Trophoblast cell (in vitro differentiated cells and primary cell): Measurements from ENCODE around the gene PLEKHG3.

Experiments
- DNase-seq, 2 donors: peaks; one replicate each; pipeline ENCODE4 v3.0.0-alpha.2; 2016
- H2AFZ ChIP-seq: 2 replicates; pipeline ENCODE4 v1.6.1; 2013; ENCODE audit warnings: low read length, moderate library complexity, mild to moderate bottlenecking; ENCODE audit not compliant: insufficient read depth, poor library complexity
- H2AK5ac ChIP-seq: 2 replicates; pipeline ENCODE4 v1.6.1; 2013; ENCODE audit warnings: mild to moderate bottlenecking, low read length
- H2BK120ac ChIP-seq: 2 replicates; pipeline ENCODE4 v1.6.1; 2013; ENCODE audit warnings: low read length, mild to moderate bottlenecking, moderate library complexity; ENCODE audit not compliant: insufficient read depth, poor library complexity
- H2BK12ac ChIP-seq: 2 replicates; pipeline ENCODE4 v1.6.1; 2013; ENCODE audit warnings: mild to moderate bottlenecking, low read length, moderate library complexity
- H2BK5ac ChIP-seq: 2 replicates; pipeline ENCODE4 v1.6.1; 2013; ENCODE audit warnings: low read length, low read depth, moderate library complexity, mild to moderate bottlenecking; ENCODE audit not compliant: poor library complexity
- H3K14ac ChIP-seq: 2 replicates; pipeline ENCODE4 v1.6.1; 2013; ENCODE audit warnings: mild to moderate bottlenecking, low read length
- H3K18ac ChIP-seq: 2 replicates; pipeline ENCODE4 v1.6.1; 2013; ENCODE audit warnings: mild to moderate bottlenecking, low read length
- H3K23ac ChIP-seq: 2 replicates; pipeline ENCODE4 v1.6.1; 2013; ENCODE audit warnings: low read length
- H3K27ac ChIP-seq: 2 replicates; pipeline ENCODE4 v1.5.1; 2013; ENCODE audit warnings: low read depth, mild to moderate bottlenecking, inconsistent platforms, low read length, moderate library complexity
- H3K27me3 ChIP-seq: 2 replicates; pipeline ENCODE4 v1.6.1; 2013; ENCODE audit warnings: inconsistent platforms, mild to moderate bottlenecking, low read length, moderate library complexity; ENCODE audit not compliant: insufficient read depth
- H3K36me3 ChIP-seq, 2 experiments: 1 replicate in 1 of 2; 2 replicates in 1 of 2; pipeline ENCODE4 v1.6.1; 2013; ENCODE audit warnings: low read length in 2 of 2, mild to moderate bottlenecking in 2 of 2, moderate library complexity in 1 of 2; ENCODE audit not compliant: insufficient read depth in 2 of 2, control insufficient read depth in 1 of 2
- H3K4ac ChIP-seq: 2 replicates; pipeline ENCODE4 v1.6.1; 2013; ENCODE audit warnings: low read depth, mild to moderate bottlenecking, low read length, moderate library complexity
- H3K4me1 ChIP-seq, 2 experiments: 1 replicate in 1 of 2; 2 replicates in 1 of 2; pipeline ENCODE4 v1.6.1; 2013; ENCODE audit warnings: low read length in 2 of 2, mild to moderate bottlenecking in 2 of 2, moderate library complexity in 1 of 2; ENCODE audit not compliant: insufficient read depth in 2 of 2, control insufficient read depth in 1 of 2
- H3K4me2 ChIP-seq: 2 replicates; pipeline ENCODE4 v1.6.1; 2013; ENCODE audit warnings: inconsistent platforms, mild to moderate bottlenecking, low read length, moderate library complexity
- H3K4me3 ChIP-seq: 2 replicates; pipeline ENCODE4 v1.5.1; 2013; ENCODE audit warnings: mild to moderate bottlenecking, low read depth, low read length, inconsistent platforms
- H3K79me1 ChIP-seq: one replicate; pipeline ENCODE4 v1.6.1; 2013; ENCODE audit warnings: low read length
- H3K79me2 ChIP-seq: 2 replicates; pipeline ENCODE4 v1.6.1; 2013; ENCODE audit warnings: low read length, mild to moderate bottlenecking; ENCODE audit not compliant: control insufficient read depth, insufficient read depth, poor library complexity
- H3K9ac ChIP-seq: 2 replicates; pipeline ENCODE4 v1.6.1; 2013; ENCODE audit warnings: mild to moderate bottlenecking, low read length
- H3K9me3 ChIP-seq: 2 replicates; pipeline ENCODE4 v1.6.1; 2013; ENCODE audit warnings: low read depth, mild to moderate bottlenecking, control low read depth, inconsistent platforms, low read length; ENCODE audit not compliant: insufficient read depth
- H4K12ac ChIP-seq: 2 replicates; pipeline ENCODE4 v1.6.1; 2013; ENCODE audit warnings: low read depth, mild to moderate bottlenecking, low read length, moderate library complexity
- H4K8ac ChIP-seq: 2 replicates; pipeline ENCODE4 v1.6.1; 2013; ENCODE audit warnings: low read depth, mild to moderate bottlenecking, low read length, moderate library complexity
- H4K91ac ChIP-seq: one replicate; pipeline ENCODE4 v1.6.1; 2013; ENCODE audit warnings: low read depth, mild to moderate bottlenecking, low read length, moderate library complexity
- WGBS: extraction: QIAGEN DNeasy Blood & Tissue Kit; methylation state at CpG from one replicate; pipeline ENCODE4 v1.1.7; 2013; ENCODE audit warnings: missing lambda C conversion rate; ENCODE audit not compliant: insufficient read length, insufficient coverage; ENCODE audit errors: extremely low coverage; 5-methylcytosine and 5-hydroxymethylcytosine counted together

The PLEKHG3 gene

GRCh38 chr14:64711039-64711438 is 6.8 kb downstream of the PLEKHG3 start:
- Histone ChIP-seq H3K4ac (peak overlapping the region; percentile 50), H3K4me3 (no peak overlapping the region), H2BK120ac (no peak overlapping the region), H3K9me3 (no peaks in the 10 kb centered on the region), H3K4me1 (peaks cover 41 to 52% of the 10 kb centered on the region in 2 experiments), H2BK12ac (no peak overlapping the region), H3K4me2 (no peak overlapping the region), H3K9ac (no peak overlapping the region), H3K14ac (no peak overlapping the region), H3K79me2 (peaks cover 29% of the 10 kb centered on the region), H2BK5ac (no peak overlapping the region), H3K27me3 (no peaks in the 10 kb centered on the region), H2AFZ (no peak overlapping the region), H4K12ac (no peak overlapping the region), H3K27ac (no peak overlapping the region), H3K18ac (no peak overlapping the region), H3K23ac (no peak overlapping the region), H4K91ac (no peak overlapping the region), H2AK5ac (no peak overlapping the region), H3K36me3 (peaks cover 0 to 5% of the 10 kb centered on the region in 2 experiments), H4K8ac (no peak overlapping the region), H3K79me1 (peaks cover 27% of the 10 kb centered on the region)
- no peak for DNase-seq
- no CpG with 5 or more reads among the region's 5 CpGs for WGBS

GRCh38 chr14:64713677-64714076 is 9.5 kb downstream of the PLEKHG3 start:
- Histone ChIP-seq H2BK12ac (no peak overlapping the region), H2AFZ (no peak overlapping the region), H3K4ac (no peak overlapping the region), H3K4me2 (no peak overlapping the region), H3K27me3 (no peaks in the 10 kb centered on the region), H3K9ac (no peak overlapping the region), H3K9me3 (no peaks in the 10 kb centered on the region), H3K4me1 (peaks cover 52 to 55% of the 10 kb centered on the region in 2 experiments), H3K4me3 (no peak overlapping the region), H3K23ac (no peak overlapping the region), H3K27ac (no peak overlapping the region), H2BK120ac (no peak overlapping the region), H4K12ac (no peak overlapping the region), H4K91ac (no peak overlapping the region), H3K79me2 (peaks cover 35% of the 10 kb centered on the region), H3K14ac (no peak overlapping the region), H4K8ac (no peak overlapping the region), H3K18ac (no peak overlapping the region), H2BK5ac (no peak overlapping the region), H2AK5ac (no peak overlapping the region), H3K36me3 (peaks cover 2 to 5% of the 10 kb centered on the region in 2 experiments), H3K79me1 (peaks cover 27% of the 10 kb centered on the region)
- no peak for DNase-seq

GRCh38 chr14:64714432-64715025 is 10.3 kb downstream of the PLEKHG3 start:
- no peak overlapping the region for H2BK12ac ChIP-seq
- peaks cover 31% of the 10 kb centered on the region for H3K79me2 ChIP-seq
- no peak overlapping the region for H3K4me3 ChIP-seq
- no peak overlapping the region for H2AFZ ChIP-seq
- no peak overlapping the region for H2BK120ac ChIP-seq
- no peak overlapping the region for H3K23ac ChIP-seq
- H4K12ac ChIP-seq, result no peak overlapping the region
- WGBS, result no CpG with 5 or more reads among the region's 5 CpGs
- no peak overlapping the region for H3K14ac ChIP-seq
- peak overlapping the region; percentile 31 for H3K4ac ChIP-seq
- H3K18ac ChIP-seq, result peak overlapping the region; percentile 1
- no peak overlapping the region for H2BK5ac ChIP-seq
- peaks cover 48 to 54% of the 10 kb centered on the region in 2 experiments for H3K4me1 ChIP-seq
- H4K91ac ChIP-seq, result no peak overlapping the region
- H3K79me1 ChIP-seq, result peaks cover 23% of the 10 kb centered on the region
- DNase-seq, result no peak
- H3K4me2 ChIP-seq, result no peak overlapping the region
- peaks cover 5 to 7% of the 10 kb centered on the region in 2 experiments for H3K36me3 ChIP-seq
- H3K9me3 ChIP-seq, result no peaks in the 10 kb centered on the region
- no peak overlapping the region for H2AK5ac ChIP-seq
- no peaks in the 10 kb centered on the region for H3K27me3 ChIP-seq
- H3K9ac ChIP-seq, result no peak overlapping the region
- H3K27ac ChIP-seq, result peak overlapping the region; percentile 83
- H4K8ac ChIP-seq, result no peak overlapping the region

- Histone ChIP-seq H3K4me1 (peaks cover 51 to 56% of the 10 kb centered on the region in 2 experiments), H4K91ac (no peak overlapping the region), H2BK120ac (no peak overlapping the region), H3K18ac (no peak overlapping the region), H2AK5ac (no peak overlapping the region), H4K8ac (no peak overlapping the region), H2BK5ac (no peak overlapping the region), H3K23ac (no peak overlapping the region), H3K27me3 (no peaks in the 10 kb centered on the region), H3K9me3 (no peaks in the 10 kb centered on the region), H3K4me2 (peak overlapping the region; percentile 48), H3K79me1 (peaks cover 23% of the 10 kb centered on the region), H3K36me3 (peaks cover 5 to 9% of the 10 kb centered on the region in 2 experiments), H4K12ac (peak overlapping the region; percentile 25), H2BK12ac (peak overlapping the region; percentile 7), H3K79me2 (peaks cover 33% of the 10 kb centered on the region), H2AFZ (no peak overlapping the region), H3K4me3 (no peak overlapping the region), H3K9ac (no peak overlapping the region), H3K4ac (peak overlapping the region; percentile 20), H3K14ac (no peak overlapping the region), H3K27ac (peak overlapping the region; percentile 83)
- no CpG with 5 or more reads among the region's 4 CpGs for WGBS
- no peak for DNase-seq
These were observed 11.0 kb downstream of the PLEKHG3 start for GRCh38 chr14:64715146-64715627.
